ENCODE results near the gene ALOXE3.

ALOXE3 gene

DNA sequence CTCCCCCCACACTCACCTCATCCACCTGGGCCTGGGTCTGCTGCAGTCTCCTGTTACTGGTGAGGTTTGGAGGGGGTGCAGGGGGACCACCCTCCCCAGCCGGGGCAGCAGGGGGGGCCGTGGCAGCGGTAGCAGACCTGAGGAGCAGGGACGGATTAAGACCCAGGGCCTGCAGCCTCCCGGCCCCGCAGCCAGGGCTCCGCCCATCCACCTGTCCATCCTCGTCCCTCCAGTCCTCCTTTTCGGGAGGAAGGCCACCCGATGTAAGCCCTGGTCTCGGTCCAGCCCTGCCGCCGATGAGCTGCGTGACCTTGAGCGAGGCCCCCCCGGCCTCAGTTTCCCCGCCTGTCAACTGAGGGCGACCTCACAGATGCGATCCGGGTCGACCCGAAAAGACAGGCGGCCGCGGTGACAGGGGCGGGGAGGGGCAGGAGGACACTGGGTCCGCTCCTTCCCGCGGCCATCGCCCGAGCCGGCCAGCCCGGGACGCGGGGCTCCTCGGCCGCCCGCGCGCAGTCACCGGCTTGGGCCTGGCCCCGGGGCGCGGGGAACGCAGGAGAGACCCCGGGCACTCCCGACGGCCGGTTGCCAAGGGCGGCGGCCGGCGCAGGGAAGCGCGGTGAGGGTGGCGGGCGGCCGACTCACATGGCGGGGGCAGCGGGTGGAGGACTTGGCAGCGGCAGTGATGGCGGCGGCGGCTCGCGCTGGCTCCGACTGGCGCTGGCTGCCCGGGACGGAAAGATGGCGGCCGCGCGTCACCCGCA, 44.1 kb upstream of the ALOXE3 start, which contains the start of gene VAMP2:
Gene VAMP2 (minus strand): TSS at position 716 of the 764 bp plus-strand sequence. CDS start 69 bp downstream, at position 647.
- TF ChIP-seq, protein P1, sequence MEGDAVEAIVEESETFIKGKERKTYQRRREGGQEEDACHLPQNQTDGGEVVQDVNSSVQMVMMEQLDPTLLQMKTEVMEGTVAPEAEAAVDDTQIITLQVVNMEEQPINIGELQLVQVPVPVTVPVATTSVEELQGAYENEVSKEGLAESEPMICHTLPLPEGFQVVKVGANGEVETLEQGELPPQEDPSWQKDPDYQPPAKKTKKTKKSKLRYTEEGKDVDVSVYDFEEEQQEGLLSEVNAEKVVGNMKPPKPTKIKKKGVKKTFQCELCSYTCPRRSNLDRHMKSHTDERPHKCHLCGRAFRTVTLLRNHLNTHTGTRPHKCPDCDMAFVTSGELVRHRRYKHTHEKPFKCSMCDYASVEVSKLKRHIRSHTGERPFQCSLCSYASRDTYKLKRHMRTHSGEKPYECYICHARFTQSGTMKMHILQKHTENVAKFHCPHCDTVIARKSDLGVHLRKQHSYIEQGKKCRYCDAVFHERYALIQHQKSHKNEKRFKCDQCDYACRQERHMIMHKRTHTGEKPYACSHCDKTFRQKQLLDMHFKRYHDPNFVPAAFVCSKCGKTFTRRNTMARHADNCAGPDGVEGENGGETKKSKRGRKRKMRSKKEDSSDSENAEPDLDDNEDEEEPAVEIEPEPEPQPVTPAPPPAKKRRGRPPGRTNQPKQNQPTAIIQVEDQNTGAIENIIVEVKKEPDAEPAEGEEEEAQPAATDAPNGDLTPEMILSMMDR (IDR thresholded peaks at IDR 0.05; ENCODE audit: low read depth, low read length): no peak
- DNase-seq (ENCODE audit: low read depth in 2 of 2): peak; percentile 64 to 79
- H3K4me3 ChIP-seq (replicated peaks in 1 of 2; ENCODE audit: low read depth in 2 of 2, low read length in 2 of 2): peak within 1 kb of the TSS; percentile 90 to 94

DNA sequence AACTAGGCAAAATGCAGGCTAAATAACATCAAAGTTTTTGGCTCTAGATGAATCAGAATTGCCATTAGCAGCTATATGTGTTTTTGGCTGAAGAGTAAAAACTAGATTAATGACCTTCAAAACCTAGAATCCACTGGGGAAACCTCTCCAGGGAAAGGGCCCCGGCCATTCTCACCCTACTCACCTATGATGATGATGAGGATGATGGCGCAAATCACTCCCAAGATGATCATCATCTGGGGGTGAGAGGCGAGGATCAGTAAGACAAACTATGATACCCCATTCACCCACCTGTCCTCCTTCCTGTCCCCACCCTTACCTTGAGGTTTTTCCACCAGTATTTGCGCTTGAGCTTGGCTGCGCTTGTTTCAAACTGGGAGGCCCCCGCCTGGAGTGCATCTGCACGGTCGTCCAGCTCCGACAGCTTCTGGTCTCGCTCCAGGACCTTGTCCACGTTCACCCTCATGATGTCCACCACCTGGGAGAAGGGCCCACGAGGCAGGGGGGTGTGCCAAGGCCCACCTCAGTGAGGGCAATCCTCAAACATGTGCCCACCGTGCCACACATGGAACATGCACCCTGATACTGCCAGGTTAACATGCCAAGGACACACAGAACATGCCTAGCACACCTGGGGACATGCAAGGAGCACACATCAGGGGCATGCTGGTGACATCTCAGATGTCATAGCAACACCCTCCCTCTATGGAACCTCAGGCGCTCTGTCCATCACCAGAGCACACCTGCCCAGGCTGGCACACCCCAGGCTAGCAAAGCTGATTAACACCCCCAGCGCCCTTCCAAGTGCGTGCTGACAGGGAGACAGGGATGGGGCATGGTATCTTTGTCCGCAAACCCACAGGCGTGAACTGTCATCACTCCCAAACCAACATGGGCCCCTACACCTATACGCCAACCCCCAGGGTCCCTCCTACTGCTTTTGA, 43.2 kb upstream of the ALOXE3 start:
- TF ChIP-seq, protein P1 (IDR thresholded peaks at IDR 0.05; ENCODE audit: low read depth, low read length): no peak
- H3K4me3 ChIP-seq (replicated peaks in 1 of 2; ENCODE audit: low read depth in 2 of 2, low read length in 2 of 2): peak overlapping the region; percentile 90 to 94
- DNase-seq (ENCODE audit: low read depth in 2 of 2): no peak

DNA sequence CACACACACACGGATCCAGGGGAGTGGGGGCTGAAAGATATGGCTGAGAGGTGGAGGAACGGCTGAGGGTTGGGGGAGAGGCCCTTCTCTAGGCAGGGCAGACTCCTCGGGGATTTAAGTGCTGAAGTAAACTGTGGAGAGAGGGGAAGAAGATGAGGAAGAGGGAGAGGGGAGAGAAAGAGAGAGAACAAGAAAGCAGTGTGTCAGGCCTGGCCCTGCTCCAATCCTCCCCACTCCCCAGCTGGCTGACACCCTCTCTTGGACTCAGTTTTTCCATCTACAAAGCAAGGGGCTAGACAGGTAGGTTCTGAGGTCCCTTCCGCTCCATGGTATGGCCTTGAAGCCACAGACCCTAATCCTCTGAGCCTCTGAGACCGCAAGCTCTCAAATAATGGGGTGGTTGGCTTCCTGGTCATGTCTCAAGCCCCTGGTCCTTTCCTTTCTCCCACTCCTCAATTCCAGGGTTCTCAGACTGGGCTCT, 42.5 kb upstream of the ALOXE3 start:
- no peak for DNase-seq (ENCODE audit: low read depth in 2 of 2)
- H3K4me3 ChIP-seq (replicated peaks in 1 of 2; ENCODE audit: low read depth in 2 of 2, low read length in 2 of 2): no peak overlapping the region
- TF ChIP-seq, protein P1 (IDR thresholded peaks at IDR 0.05; ENCODE audit: low read depth, low read length): no peak

DNA sequence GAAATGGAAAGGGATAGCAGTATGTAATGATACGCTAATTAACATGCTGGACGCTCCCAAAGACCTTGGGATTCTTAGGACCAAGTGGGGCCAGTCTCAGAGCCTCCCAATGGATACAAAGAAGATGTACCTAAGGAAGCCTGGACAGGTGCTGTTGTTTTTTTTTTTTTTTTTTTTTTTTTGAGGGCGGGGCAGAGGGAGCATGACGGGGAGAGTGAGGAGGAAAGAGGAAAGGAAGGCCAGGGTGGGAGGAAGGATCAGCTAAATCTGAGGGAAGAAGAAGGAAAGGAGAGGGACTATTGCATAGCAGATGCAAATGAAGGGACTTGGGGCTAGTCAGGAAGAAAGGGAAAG, 41.9 kb upstream of the ALOXE3 start:
- no peak for DNase-seq (ENCODE audit: low read depth in 2 of 2)
- H3K4me3 ChIP-seq (replicated peaks in 1 of 2; ENCODE audit: low read depth in 2 of 2, low read length in 2 of 2): no peak overlapping the region
- TF ChIP-seq, protein P1 (IDR thresholded peaks at IDR 0.05; ENCODE audit: low read depth, low read length): no peak

DNA sequence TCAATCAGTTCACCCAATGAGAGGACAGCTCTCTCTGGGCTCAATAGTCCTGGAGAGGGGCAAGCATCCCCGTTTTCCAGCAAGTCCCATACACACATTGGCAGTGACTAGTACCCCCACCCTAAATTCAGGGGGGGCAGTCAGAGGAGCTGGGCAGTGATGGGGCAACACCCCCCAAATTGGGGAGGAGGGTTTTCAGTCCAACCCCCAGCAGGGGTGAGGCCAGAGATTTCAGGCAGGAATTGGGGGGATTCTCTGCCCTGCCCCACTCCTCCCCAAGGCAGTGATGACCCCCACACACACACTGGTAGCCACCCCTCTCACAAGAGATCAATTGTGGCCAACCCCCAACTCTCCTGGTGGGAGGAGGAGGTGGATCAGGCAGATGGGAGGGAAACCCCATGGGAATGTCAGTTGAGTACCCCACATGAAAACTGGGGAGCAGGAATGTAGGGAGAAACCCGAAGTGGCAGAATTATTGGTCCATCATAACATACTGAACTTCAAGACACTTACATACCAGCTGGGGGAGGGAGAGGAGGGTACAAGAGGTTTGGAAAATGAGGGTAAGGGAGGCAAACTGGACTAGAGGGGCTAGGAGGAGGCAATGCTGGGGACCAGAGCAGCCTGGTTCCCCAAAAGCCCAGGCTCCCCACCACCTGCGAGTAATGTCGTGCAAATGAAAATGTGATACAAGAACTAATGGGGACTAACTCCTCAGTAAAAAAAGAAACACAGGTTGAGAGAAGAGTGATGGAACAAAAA, 41.3 kb upstream of the ALOXE3 start:
- H3K4me3 ChIP-seq (replicated peaks in 1 of 2; ENCODE audit: low read depth in 2 of 2, low read length in 2 of 2): no peak overlapping the region
- TF ChIP-seq, protein P1 (IDR thresholded peaks at IDR 0.05; ENCODE audit: low read depth, low read length): no peak
- DNase-seq (ENCODE audit: low read depth in 2 of 2): no peak

DNA sequence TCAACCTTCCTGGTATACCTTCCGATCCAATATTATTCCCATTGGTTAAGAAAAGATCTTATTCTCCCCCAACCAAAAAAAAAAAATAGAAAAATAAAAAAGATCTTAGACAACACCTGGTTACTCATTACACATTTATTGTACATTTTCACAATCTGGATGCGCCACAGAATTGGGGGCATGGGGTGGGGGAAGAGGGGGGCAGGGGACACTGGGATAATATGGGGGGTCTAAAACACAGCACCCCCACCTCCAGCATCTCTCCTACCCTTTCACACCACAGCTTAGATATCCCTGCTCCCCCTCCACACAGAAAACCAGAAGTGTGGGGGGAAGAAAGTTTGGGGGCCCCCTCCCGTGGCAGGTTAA, 40.7 kb upstream of the ALOXE3 start:
- no peak overlapping the region for H3K4me3 ChIP-seq (replicated peaks in 1 of 2; ENCODE audit: low read depth in 2 of 2, low read length in 2 of 2)
- TF ChIP-seq, protein P1 (IDR thresholded peaks at IDR 0.05; ENCODE audit: low read depth, low read length): no peak
- no peak for DNase-seq (ENCODE audit: low read depth in 2 of 2)
